HTERT RPE-1 (cell line): ENCODE data around the gene ATP23.

ENCODE experiments used
- in situ Hi-C: fragments of 300-500 bp; cut with MboI; formaldehyde crosslinking; loops from 4 replicates; pipeline ENCODE4 v1.14.3; 2020; ENCODE audit warnings: low sequenced_read_pairs

Gene ATP23

GRCh38 chr12:57983146-57983857 is 41.9 kb downstream of the ATP23 start:
- in situ Hi-C loops: no loop called here

DNA sequence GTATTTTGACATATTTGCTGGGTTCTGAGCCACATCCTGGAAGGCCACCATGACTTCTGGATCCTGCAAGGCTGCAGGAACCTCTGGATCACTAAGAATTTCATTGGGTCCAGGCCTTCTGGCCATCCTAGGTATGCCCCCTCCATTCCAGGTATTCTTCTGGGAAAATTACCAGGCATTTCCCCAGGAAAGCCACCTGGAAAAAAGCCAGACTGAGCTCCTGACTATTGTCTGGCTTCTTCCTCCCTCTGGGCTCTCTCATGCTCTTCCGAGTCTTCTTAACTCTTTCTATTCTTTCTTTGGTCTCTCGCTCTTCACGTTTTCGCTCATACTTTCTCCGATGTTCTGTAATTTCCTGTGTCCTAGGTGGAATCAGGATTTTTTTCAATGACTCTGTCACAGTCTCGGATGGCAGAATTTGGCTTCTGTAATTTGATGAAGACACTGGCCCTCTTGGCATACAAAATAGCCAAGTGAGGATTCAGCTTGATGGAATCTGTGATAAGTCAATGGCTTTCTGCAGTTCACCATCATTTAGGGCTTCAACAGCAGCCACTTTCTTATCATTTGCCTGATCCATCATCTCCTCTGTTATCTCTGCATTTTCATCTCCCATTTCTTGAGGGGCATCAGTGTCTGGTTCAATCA is 42.6 kb downstream of the ATP23 start:
- in situ Hi-C loops: no loop called here

DNA sequence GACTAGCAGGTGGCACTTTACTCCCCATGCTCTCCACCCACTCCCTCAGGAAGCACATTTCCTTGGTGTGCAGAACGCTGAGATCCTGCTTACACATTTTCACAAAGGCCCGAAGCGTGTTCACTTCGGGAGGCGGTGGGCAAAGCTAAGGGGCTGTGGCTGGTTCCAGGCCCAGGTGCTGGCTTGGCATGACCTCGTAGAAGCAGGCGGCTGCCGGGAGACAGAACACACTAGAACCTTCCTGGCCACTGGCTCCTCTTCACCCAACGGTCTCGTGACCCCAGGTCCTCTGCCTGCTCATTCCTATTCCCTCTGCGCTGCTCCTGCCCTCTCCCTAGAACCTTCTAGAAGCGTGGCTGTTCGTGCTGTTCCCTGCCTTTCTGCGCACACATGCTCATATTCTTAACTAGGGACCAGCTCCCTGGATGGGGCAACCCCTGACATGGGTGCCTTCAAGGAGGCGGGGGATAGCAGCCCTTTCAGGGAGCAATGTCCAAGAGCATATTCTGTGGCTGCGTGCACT is 43.3 kb downstream of the ATP23 start:
- in situ Hi-C loops: no loop called here

DNA sequence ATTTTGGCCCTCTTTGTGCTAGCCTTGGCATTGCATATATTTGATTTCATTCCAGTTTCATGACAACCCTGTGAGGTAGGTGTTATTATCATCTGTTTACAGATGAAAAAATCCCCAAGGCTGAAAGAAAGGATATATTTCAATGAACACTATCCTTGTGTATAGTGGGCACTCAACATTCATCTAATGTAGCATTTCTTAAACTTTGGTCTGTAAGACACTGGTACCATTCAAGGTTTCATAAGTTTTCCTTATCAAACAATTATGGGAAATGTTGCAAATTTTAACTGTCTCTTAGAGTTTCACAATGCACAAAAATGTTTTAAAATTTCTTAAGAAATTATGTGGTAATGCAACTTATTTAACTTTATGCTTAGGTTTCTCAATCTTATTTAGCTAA is 44.3 kb downstream of the ATP23 start:
- in situ Hi-C loops: no loop called here

GRCh38 chr12:57989838-57990237 is 48.5 kb downstream of the ATP23 start:
- in situ Hi-C loops: no loop called here

DNA sequence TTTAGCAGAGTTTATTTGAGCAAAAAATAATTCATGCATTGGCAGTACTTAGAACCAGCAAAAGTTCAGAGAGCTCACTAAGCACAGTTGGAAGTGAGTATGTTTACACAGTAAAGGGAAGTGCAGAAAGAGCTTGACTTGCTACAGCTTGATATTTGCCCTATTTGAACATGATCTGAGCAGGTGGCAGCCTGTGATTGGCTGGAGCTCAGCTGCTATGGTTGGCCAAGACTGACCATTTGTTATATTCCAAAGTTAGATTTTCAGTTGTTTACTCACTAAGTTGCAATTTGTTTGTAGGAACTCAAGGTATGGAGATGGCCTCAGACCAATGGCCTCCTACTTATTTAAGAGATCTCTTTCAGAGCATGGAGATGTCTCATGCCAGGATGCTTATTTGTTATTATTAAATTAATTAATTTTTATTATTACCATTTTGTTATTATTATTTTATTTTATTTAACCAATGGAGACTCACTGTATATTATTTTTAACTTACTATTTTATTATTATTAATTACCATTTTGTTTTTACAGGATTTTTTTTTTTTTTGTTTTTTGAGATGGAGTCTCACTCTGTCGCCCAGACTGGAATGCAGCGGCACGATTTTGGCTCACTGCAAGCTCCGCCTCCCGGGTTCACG is 49.0 kb downstream of the ATP23 start:
- in situ Hi-C loops: no loop called here

DNA sequence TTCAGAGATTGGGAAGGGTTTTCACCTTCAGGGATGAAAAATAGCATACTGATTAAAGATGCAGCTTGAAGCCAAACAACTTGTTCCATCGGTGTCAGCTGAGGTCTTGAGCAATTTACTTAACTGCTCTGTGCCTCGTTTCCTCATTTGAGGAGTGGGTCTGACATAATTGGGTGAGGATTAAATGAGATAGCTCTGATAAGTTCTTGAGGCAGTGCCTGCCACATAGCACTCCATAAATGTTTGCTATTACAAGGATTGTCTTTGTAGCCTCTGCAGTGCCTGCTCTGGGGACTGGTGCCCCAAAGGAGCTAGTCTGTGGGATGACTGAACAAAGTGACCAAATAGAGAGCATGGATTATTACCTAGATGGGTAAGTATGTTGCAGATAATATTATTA is 50.6 kb downstream of the ATP23 start:
- in situ Hi-C loops: no loop called here

GRCh38 chr12:57993030-57993429 is 51.7 kb downstream of the ATP23 start:
- in situ Hi-C loops: no loop called here

DNA sequence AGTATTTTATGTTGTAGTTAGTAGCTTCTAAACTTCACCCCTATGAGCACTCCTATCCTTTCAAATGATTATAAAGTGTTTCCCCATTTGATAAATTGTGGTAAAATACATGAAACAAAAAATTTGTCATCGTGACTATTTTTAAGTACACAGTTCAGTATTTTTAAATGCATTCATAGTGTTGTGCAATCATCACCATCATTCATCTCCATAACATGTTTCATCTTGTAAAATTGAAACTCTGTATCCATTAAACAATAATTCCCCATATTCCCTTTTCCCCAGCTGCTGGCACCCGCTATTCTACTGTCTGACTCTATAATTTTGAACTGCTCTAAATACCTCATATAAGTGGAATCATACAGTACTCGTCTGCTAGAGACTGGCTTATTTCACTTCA is 52.5 kb downstream of the ATP23 start:
- in situ Hi-C loops: no loop called here

GRCh38 chr12:57996520-57996919 is 55.2 kb downstream of the ATP23 start:
- in situ Hi-C loops: no loop called here

DNA sequence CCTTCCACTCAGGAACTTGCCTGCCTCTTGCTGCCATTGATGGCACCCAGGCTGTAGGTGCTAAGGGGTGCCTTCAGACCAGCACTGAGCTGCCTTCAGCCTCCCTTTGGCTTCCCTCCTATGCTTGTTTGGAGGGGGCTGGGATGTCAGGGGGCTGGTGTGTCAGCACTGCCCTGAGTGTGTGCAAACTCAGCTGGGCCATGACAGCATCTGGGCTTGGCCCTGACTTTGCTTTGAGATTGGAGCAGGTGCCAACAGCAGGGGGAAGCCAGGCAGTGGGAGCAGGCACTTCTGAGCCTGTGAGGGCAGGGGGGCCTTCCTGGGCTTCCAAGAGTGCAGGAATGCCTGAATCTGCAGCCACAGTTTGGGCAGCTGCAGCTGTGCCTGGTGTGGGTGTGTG is 56.9 kb downstream of the ATP23 start:
- in situ Hi-C loops: no loop called here

DNA sequence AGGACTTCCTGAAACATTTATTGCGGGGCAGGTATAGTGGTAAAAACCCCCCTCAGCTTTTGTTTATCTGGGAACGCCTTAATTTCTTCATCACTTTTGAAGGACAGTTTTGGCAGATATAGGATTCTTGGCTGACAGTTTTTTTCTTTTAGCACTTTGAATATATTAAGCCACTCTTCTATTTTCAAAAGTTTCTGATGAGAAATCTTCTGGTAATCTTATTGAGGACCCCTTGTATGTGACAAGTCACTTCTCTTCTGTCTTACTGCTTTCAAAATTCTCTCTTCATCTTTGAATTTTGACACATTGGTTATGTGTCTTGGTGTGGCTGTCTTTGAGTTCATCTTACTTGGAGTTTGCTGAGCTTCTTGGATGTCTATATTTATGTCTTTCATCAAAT is 59.1 kb downstream of the ATP23 start:
- in situ Hi-C loops: no loop called here

DNA sequence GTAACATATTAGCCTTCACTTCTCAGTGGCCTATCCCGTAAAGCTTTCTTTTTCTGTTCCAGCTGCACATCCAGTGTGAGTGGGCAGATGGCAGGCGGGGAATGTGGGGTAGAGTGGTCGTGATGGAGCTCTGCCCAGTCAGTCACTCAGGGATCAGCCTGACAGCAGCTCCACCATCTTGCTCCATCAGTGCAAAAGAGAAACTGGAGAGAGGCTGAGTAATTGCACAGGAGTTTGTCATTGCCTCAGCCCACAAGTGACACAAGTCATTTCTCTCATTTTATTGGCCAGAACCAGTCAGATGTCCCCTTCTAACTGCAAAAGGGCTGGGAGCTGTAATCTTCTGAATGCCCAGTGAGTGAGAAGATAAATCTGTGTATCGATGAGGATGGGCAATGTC is 66.5 kb downstream of the ATP23 start:
- in situ Hi-C loops: no loop called here

- in situ Hi-C loops: no loop called here
Measured at GRCh38 chr12:58008634-58009033, 67.3 kb downstream of the ATP23 start.
